ENCODE results near the gene CASD1.
A peak's percentile ranks its signal among the peaks of the same experiment; 100 is the strongest.

Gene CASD1

GRCh38 chr7:94509264-94509886 is at the start of gene CASD1:
TSS of gene CASD1 (plus strand) at chr7:94509809. CDS start at chr7:94510085, 276 bp downstream.
- DNase-seq: peak; percentile 71 to 78

- DNase-seq: no peak
Observed at GRCh38 chr7:94466516-94466915, 43.1 kb upstream of the CASD1 start.

GRCh38 chr7:94471604-94472003 is 38.0 kb upstream of the CASD1 start:
- no peak for DNase-seq

GRCh38 chr7:94472608-94473007 is 37.0 kb upstream of the CASD1 start:
- no peak for DNase-seq

- DNase-seq: no peak
Observed at GRCh38 chr7:94476251-94476840, 33.3 kb upstream of the CASD1 start.

- no peak for DNase-seq
Observed at GRCh38 chr7:94477878-94478277, 31.7 kb upstream of the CASD1 start.

- DNase-seq: no peak
Observed at GRCh38 chr7:94478648-94479214, 30.9 kb upstream of the CASD1 start.

GRCh38 chr7:94481279-94481678 is 28.3 kb upstream of the CASD1 start:
- DNase-seq: no peak

GRCh38 chr7:94482796-94483195 is 26.8 kb upstream of the CASD1 start:
- no peak for DNase-seq

GRCh38 chr7:94483843-94484242 is 25.8 kb upstream of the CASD1 start:
- no peak for DNase-seq

- no peak for DNase-seq
Observed at GRCh38 chr7:94486216-94486615, 23.4 kb upstream of the CASD1 start.

- DNase-seq: no peak
Observed at GRCh38 chr7:94491410-94491809, 18.2 kb upstream of the CASD1 start.

- DNase-seq: no peak
Observed at GRCh38 chr7:94492601-94493000, 17.0 kb upstream of the CASD1 start.

GRCh38 chr7:94497874-94498670 is 11.5 kb upstream of the CASD1 start:
- no peak for DNase-seq

- no peak for DNase-seq
Observed at GRCh38 chr7:94498918-94499317, 10.7 kb upstream of the CASD1 start.

GRCh38 chr7:94507462-94507861 is 2.1 kb upstream of the CASD1 start:
- no peak for DNase-seq

- DNase-seq: no peak
Observed at GRCh38 chr7:94507962-94508361, 1.6 kb upstream of the CASD1 start.

- DNase-seq: peak; percentile 72 to 80
Observed at GRCh38 chr7:94509887-94510581, 425 bp downstream of the CASD1 start.

GRCh38 chr7:94510582-94511496 is 1.2 kb downstream of the CASD1 start:
- peak; percentile 61 to 66 for DNase-seq

- DNase-seq: no peak
Observed at GRCh38 chr7:94511718-94512117, 2.1 kb downstream of the CASD1 start.

- no peak for DNase-seq
Observed at GRCh38 chr7:94512735-94513564, 3.3 kb downstream of the CASD1 start.
